ENCODE measurements around the gene DR1. TPM values are rescaled to one million over a fixed set of nuclear protein-coding genes. Genes with fewer than 3 reads are reported as not detected.

DR1 gene
- total and polyA plus RNA-seq, 2 of the 4 experiments (the other 2 are of a cell fraction), result 27.1 to 39.4 TPM

DNA sequence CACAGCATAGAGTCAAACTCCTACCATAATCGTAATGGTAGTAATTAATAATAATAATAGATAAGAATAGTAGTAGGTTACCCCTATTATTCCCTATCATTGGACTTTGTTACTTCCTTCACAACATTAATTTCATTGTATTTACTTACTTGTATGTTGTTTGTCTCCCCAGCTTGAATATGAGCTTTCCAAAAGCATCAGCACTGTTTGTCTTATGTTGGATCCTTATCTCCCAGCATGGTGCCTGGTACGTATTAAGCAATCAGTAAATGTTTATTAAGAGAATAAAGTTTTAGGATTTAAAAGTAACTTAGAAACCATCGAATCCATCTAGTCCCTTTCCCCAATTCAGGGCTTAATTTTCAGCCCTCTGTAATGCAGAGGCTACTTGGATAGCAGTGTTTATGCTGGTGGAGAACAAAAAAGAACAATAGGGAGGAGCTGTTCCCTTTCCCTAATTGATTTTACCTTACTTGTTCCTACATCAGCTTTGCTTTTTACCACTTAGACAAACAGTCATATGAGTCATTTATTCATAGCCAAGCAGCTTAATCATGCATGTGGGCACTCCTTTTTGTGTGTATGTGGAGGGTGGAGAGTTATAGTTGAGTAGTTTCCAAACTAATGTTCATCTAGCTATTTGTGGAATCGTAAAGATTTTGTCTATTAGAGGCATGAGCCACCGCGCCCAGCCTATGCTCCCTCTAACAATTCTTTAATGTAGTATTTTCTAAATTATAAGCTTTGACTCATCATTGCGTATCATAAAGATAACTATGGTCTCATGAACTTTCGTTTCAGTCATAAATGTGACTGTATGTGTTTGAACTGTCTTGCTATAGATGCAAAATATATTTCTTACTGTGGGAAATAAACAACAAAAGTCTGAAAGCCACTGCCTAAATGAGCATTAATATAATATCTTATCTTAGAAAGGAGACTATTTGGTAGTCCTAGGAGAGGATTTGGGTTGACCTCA is 20.9 kb upstream of the DR1 start (continued):
- no peak for TF ChIP-seq SMC3 (IDR thresholded peaks at IDR 0.05; ENCODE audit: low read depth, low read length)
- no peak for TF ChIP-seq POLR2A (IDR thresholded peaks at IDR 0.05; ENCODE audit: low read depth, low read length)
- TF ChIP-seq RCOR1 (IDR thresholded peaks at IDR 0.05; ENCODE audit: insufficient replicate concordance, low read length), result no peak
